Measurements from ENCODE around the gene IL2RA. TPM values are rescaled to one million over a fixed set of nuclear protein-coding genes. Genes with fewer than 3 reads are reported as not detected.
A peak's percentile ranks its signal among the peaks of the same experiment; 100 is the strongest.

IL2RA gene
- total RNA-seq, 4 donors from 2014 or later: 0.70 to 16.5 (median 1.9) TPM

GRCh38 chr10:5987747-5988146 is 74.4 kb downstream of the IL2RA start:
- Histone ChIP-seq H3K9me3 (peaks cover 0 to 4% (median 0%) of the 10 kb centered on the region in 4 donors), H3K4me1 (no peaks in the 10 kb centered on the region), H3K36me3 (no peaks in the 10 kb centered on the region), H3K27ac (peak overlapping the region; percentile 1 to 27 (median 13)), H3K27me3 (no peaks in the 10 kb centered on the region), H3K4me3 (no peak overlapping the region)
- TF ChIP-seq CTCF (IDR thresholded peaks at IDR 0.05): no peak
- no peak for TF ChIP-seq POLR2A (IDR thresholded peaks at IDR 0.05)
- DNase-seq: no peak

GRCh38 chr10:5985029-5985428 is 77.1 kb downstream of the IL2RA start:
- TF ChIP-seq POLR2A (IDR thresholded peaks at IDR 0.05): no peak
- TF ChIP-seq CTCF (IDR thresholded peaks at IDR 0.05): no peak
- H3K27me3 ChIP-seq: no peaks in the 10 kb centered on the region
- no peak overlapping the region for H3K4me3 ChIP-seq
- no peaks in the 10 kb centered on the region for H3K4me1 ChIP-seq
- no peaks in the 10 kb centered on the region for H3K36me3 ChIP-seq
- DNase-seq: no peak
- H3K27ac ChIP-seq: peak overlapping the region in 2 of 4 donors; percentile 13 to 33
- H3K9me3 ChIP-seq: no peaks in the 10 kb centered on the region

- Histone ChIP-seq H3K36me3 (no peaks in the 10 kb centered on the region), H3K27ac (peak overlapping the region in 2 of 4 donors; percentile 49 to 52), H3K4me1 (no peaks in the 10 kb centered on the region), H3K27me3 (no peaks in the 10 kb centered on the region), H3K9me3 (no peaks in the 10 kb centered on the region), H3K4me3 (no peak overlapping the region)
- peak in 1 of 3 donors; percentile 10 for DNase-seq
- TF ChIP-seq CTCF (IDR thresholded peaks at IDR 0.05) (no peak), POLR2A (IDR thresholded peaks at IDR 0.05) (no peak)
Observed at GRCh38 chr10:5983774-5984173, 78.4 kb downstream of the IL2RA start.

- Histone ChIP-seq H3K9me3 (no peaks in the 10 kb centered on the region), H3K4me1 (peaks cover 0 to 4% (median 0%) of the 10 kb centered on the region in 4 donors), H3K4me3 (no peak overlapping the region), H3K36me3 (no peaks in the 10 kb centered on the region), H3K27ac (no peak overlapping the region), H3K27me3 (no peaks in the 10 kb centered on the region)
- TF ChIP-seq POLR2A (IDR thresholded peaks at IDR 0.05): no peak
- TF ChIP-seq CTCF (IDR thresholded peaks at IDR 0.05): no peak
- no peak for DNase-seq
Observed at GRCh38 chr10:5981529-5981928, 80.6 kb downstream of the IL2RA start.

- Histone ChIP-seq H3K27ac (peak overlapping the region; percentile 92 to 99 (median 96)), H3K4me3 (peak overlapping the region; percentile 77 to 100 (median 94)), H3K27me3 (no peaks in the 10 kb centered on the region), H3K36me3 (no peaks in the 10 kb centered on the region), H3K4me1 (peaks cover 0 to 20% (median 5%) of the 10 kb centered on the region in 4 donors), H3K9me3 (no peaks in the 10 kb centered on the region)
- peak in 1 of 3 donors; percentile 12 for DNase-seq
- TF ChIP-seq CTCF (IDR thresholded peaks at IDR 0.05) (no peak), POLR2A (IDR thresholded peaks at IDR 0.05) (no peak)
Observed at GRCh38 chr10:5978230-5978489, 84.0 kb downstream of the IL2RA start.

Data from Peyer's patch (tissue), 4 donors.